CD4-positive, alpha-beta T cell treated with Interleukin-6 at 100 ng/mL for 8 hours (primary cell): Measurements from ENCODE around the gene NTN1.

Experiments used
- DNase-seq: peaks from one replicate; pipeline ENCODE4 v3.0.0-alpha.2; 2020; ENCODE audit warnings: mixed read lengths, low spot score

The NTN1 gene

DNA sequence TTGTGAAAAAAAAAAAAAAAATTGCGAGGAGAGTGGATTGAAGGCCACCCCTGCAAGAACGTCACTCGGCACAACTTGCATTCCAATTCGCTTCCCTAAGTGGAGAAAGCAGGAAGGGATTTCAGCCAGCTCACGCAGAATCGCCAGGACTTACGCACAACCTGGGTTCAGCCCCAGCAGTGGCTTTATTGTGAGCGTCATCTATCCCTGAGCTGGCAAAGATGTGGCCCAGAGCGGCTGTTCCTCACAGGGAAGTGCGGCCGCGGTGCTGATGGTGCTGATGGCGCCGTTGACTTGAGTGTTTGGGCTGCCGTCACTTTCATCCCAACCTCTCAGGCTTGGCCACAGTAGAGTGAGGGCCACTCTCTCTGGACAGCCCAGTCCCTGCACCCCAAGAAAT lies 197.6 kb downstream of the NTN1 start:
- no peak for DNase-seq

DNA sequence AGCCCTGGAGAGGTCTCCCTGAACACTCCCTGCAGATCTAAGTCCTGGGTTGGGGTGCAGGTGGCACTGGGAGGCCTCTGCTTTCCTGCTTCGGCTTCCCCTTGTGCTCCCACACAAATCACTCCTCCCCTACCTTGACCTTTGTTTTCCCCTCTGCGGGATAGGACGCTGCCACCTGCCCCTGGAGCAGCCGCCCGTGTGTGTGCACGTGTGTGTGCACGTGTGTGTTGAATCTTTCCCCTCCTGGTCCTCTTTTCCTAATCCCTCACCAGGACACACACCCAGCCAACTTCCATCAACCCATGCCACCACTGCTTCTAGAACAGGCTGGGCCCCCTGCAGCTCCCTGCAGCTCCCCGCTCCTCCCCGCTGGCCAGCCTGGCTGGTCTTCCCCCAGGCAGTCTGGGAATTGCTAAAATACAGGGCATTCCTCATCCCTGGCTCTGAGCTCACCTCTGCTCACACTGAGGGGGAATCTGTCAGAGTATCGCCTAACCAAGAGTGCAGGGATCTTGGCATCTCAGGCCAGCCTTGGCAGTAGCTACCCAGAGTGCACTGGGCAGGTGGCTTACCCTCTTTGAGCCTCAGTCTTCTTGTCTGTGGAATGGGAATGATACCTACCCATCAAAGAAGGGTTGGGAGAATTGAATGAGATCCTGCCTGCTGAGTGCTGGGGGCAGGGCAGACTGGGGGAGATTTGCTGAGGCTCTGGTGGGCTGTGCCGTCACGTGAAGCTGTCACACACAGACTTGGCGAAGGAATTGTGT lies 198.5 kb downstream of the NTN1 start:
- DNase-seq, result no peak

DNA sequence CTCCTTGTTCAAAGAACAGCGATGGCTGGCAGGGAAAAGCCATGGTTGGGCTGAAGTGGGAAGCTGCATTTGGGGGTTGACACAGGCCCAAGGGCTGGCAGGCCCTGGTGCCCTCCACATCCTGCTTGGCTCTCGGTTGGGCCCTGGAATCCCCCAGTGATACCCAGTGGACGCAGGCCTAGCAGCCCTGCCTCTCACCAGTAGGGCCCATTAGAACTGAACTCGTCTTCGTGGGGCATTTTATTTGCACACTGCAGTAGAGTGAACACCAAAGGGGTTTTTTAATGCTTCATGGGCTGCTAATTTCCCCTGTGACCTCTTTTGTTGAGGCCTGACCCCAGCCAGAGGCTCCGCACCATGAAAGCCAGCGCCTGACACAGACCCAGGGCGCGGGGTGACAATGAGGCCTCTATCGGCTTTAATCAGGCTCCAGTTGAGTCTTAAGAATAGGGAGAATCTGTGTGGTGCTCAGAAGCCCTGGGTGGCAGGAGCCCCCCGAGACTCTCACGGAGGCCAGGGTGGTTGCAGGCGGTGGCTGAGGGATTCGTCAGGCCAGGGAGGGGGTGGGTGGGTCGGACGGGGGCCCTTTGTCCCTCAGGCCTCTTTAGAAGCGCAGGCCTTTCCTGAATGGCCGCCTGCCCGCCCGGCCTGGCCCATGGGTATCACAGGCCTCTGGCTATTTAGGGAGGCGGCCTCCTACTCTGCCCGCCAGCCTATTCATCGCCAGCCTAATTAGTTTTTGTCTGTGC lies 199.3 kb downstream of the NTN1 start:
- no peak for DNase-seq

DNA sequence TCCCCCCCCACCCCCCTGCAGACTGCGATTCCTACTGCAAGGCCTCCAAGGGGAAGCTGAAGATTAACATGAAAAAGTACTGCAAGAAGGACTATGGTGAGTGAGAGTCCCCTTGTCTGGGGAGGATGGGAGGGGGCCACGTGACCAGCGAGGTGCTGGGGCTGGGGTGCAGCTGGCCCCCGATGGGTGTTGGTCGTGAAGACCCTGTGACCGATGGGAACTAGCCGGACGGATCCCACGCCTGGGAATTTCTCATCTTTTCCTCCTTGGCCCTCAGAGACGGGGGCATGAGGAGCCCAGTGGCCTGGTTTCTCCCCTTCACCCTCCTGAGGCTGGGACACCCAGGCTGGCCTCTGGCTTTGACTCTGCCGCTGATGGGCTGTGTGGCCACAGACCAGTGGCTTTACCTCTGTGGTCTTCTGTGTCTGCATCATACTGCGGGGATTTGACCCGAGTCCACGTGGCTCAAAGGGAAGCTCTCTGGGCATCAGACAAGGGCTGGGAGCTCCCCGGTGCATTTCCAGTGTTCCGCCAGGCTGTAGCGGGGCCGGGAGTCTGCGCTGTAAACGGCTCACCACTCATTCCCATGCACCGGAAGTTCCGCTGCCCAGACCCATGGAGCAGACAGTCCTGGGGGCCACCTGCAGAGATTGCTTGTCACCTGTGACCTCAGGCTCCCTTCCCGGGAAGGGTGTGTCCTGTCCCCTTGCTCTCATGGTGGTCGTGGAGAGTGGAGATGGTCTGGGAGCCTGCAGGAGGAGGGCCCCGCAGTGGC lies 200.0 kb downstream of the NTN1 start:
- DNase-seq, result no peak

DNA sequence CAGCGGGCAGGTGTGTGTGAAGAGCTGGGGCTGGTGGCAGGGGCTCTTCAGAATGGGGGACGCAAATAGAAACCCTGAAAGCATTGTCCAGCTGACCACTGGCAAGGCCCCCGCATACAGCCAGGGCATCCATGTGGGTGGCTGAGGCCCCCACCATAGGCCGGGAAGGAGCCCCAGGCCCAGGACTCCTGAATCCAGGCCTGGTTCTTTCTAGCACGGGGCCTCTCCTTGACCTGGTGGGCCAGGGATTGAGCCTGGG lies 200.5 kb downstream of the NTN1 start:
- DNase-seq, result no peak

DNA sequence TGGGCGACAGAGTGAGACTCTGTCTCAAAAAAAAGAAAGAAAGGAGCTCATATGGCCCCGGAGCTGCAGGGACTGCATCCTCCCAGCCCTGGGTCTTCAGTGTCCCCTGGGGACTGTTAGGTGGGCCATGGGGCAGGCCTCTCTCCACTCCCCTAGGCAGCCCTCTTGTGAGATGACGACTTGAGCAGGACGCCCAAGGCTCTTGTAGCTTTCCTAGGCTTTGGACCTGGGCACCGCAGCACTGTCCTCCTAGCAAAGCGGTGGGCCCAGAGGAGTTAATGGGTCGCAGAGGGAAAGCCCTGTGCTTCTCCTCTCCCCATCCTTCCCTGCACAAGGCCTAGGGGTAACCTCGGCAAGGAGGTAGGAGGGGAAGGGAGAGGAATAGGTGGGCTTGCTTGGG lies 202.2 kb downstream of the NTN1 start:
- no peak for DNase-seq

DNA sequence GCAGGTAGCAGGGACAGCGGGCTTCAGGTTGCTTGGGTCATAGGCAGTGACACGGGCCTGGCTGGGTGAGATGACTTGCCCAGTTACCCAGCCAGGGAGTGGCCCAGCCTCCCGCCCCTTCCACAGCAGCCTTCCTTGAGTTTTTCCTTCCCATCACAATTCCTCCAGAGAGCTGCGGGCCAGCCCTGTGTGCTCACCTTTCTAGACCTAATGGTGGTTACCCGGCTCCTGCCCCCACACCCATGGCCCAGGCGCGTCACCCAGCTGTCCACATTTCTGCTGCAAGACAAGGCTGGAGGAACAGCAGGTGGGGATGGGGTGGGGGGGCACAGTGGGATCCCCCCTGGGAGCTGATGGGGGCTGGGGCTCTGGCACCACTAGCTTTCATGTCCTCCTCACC lies 203.2 kb downstream of the NTN1 start:
- DNase-seq, result no peak

DNA sequence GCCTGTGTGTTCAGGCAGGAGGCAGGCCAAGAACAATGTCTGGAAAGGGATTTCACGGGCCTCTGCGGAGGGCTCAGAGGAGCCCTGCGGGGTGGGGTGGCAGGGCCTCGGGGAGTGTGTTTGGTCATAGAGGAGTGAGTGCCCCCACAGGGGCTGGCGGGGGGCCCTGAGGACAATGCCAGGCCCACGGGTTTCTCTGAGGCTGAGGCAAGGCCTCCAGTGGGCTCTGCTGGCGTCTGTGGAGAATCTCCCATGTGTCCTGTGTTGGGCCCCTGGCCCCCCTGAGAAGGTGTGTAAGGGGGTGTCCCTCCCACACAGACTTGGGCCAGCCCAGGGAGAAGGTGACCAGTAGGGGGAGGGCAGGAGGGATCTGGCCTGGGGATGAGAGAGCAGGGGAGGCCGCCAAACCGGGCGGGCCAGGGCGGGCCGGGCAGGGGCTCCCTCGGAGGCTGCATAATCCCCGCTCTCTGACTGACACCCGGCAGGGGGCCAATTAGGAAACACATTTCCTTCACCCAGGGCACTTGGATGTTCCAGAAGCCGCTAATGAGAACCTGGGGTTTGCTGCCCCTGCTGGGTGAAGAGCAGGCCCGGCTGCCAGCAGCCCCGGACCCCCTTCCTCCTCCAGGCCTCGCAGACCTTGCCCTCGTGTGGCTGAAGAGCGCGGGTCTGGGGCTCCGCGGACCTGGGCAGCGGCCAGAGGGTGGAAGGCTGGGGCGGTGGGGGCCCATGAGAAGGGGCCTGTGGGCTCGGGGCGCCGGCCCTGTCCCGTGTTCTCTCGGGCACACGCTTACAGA lies 204.2 kb downstream of the NTN1 start:
- DNase-seq, result no peak

DNA sequence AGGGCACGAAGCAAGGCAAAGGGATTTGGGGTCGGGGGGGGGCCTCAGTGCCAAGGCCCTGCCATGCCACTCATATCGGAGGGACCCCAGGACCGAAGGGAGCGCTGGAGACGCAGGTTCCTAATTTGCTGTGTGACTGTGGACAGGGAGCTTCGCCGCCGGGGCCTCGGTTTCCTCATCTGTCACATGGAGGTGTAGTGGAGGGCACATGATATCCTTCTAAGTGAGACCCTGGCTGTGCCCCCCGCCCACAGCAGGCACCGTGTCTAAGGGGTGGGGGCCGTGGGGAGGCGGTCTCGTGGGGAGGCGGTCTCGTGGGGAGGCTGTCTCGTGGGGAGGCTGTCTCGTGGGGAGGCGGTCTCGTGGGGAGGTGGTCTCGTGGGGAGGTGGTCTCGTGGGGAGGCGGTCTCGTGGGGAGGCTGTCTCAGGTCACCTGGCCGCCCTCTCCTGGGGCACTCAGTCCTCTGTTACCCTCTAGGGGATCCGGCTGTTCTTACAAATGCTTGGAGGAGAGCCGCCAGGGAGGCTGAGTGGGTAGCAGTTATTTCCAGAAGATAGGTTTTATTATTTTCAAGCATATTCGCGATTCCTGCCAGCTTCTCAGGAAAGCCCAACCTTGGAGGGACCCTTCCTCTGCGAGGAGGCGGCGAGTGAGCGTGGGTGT lies 205.0 kb downstream of the NTN1 start:
- no peak for DNase-seq

DNA sequence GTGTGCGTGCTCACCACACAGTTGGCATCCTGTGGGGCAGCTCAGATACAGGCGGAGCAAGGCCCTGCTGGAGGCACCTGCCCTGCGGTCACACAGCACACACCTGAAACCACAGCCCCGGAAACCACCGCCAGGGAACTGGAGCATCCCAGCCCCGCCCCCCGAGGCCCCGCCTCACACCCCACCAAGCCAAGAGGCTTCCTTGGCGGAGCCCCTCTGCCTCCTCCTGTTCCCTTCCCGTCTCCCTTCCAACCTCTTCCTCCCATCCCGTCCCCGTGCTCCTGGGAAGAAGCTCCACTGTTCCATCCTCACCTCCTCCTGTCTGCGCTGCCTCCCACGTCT lies 205.5 kb downstream of the NTN1 start:
- peak; percentile 14 for DNase-seq

DNA sequence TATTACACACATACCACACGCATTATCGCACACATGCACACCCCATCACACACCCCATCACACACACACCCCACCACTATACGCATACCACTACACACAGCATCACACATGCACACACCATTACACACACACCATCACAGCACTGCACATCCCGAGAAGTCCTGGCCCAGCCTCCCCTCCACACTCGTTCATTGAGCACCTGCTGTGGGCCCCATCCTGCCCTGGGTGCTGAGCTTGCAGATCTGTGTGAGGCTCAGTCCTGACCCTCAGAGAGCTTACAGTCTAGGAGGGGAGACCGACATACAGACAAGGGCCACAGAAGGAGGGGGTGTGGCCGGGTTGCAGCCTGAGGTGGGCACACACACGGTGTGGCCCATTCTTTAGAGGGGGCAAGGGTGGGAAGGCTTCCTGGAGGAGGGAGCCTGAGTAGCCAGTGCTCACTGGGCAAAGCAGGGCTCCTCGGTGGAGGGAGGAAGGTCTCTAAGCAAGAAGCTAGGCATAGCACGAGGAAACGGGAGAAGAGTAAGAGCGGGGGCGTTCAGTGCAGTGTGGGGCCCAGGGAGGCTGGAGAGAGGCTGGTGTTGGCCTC lies 206.6 kb downstream of the NTN1 start:
- DNase-seq, result no peak

DNA sequence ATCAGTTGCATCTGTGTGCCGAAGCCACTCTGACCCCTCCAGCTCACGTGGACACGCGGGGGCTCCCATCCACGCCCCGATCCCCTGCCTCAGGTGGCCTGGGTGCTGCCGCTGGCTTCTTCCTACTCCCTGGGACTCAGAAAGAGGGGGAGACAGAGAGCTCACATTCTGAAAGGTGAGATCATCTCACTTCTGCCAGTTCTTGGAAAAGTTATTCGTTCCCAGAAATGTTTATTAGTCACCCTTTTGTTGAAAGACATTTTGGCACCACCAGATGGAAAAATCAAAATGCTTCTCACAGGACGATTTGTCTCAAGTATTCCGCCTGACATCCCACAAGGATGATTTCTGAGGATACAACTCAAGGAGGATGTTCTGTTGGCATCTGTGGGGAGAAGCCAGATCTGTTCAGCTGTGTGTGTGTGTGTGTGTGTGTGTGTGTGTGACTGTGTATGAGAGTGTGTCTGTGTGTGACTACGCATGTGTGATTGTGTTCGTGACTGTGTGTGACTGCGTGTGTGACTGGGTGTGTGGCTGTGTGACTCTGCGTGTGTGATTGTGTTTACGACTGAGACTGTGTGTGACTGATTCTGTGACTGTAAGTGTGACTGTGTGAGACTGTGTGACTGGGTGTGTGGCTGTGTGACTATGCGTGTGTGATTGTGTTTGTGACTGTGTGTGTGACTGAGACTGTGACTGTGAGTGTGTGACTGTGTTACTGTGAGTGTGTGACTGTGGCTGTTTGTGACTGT lies 207.3 kb downstream of the NTN1 start:
- DNase-seq, result no peak

DNA sequence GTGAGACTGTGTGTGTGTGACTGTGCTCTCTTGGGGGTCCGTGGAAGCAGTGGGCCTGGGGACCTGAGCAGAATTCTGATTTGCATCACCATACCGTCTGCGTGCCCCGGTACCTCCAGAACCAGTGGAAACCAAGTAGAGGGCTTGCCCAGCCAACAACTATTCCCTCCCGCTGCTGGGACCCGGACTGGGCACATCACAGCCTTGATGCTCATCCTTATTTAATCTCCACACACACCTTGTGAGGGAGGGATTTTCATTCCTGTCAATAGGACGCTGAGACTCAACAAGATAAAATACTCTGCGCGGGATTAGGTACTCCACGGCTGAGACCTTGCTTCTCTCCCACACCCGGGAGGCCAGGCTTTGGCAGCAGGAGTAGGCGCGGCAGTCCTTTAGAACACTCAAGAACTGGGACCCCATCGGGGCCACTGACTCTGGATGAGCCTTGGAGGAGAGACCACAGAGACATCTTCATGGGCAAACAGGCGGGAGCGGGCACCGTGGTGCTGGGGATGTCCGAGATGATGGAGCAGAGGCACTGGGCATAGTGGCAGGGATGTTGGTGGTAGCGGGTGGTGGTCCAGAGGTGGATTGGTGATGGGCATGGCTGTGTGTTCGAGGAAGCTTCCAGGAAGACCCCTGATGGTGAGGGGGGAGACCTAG lies 208.0 kb downstream of the NTN1 start:
- DNase-seq, result no peak

DNA sequence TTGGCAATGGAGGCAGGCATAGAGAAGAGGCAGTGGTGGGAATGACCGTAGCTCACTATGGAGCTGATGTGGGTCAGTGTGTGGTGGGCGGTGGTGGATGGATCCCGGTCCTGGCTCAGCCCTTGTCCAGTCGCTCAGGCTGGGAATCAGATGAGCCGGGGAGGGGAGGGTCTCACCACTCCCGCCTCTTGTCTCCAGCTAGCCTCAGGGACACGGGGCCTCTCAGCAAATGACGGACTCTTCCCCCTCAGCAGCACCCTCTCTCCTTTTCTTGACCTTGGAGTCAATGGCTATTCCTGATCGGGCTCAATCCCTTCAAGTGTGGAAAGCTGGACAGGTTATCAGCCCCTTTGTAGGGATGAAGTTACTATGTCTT lies 208.5 kb downstream of the NTN1 start:
- DNase-seq, result no peak

DNA sequence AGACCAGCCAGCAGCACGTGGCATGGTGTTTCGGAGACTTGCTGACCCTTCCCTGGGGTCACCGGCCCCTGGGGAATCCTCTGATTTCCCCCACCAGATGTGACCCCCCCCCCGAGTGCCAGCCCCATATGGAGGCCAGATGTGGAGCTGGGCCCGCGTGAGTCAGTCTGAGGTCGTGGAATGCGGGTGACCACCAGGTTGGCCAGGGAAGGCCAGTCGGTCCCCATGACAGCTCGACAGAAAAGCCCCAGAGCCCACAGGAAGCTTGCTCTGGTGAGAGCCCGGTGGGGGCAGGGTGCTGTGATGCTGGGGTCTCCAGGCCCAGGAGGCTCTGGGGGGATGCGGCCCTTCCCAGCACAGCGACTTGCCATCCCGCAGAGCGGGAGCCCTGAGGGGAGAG lies 209.0 kb downstream of the NTN1 start:
- DNase-seq, result no peak

DNA sequence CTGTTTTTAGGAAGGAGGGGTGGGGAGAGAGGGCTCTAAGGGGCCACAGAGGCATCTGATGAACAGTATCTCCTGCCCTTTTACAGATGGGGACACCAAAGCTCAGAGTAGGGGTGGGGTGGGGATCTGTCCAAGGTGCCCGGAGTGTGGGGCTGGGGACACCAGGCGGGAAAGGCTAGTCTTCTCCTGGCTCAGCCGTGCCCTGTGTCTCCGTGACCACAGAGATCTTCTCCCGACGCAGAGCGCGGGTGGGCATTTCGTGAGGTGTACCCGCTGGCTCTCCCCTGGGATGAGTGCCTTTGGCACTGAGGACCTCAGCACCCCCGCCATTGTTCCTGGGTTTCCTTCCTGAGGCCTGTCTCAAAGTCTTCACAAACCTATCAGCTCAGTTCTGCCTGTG lies 209.6 kb downstream of the NTN1 start:
- no peak for DNase-seq

DNA sequence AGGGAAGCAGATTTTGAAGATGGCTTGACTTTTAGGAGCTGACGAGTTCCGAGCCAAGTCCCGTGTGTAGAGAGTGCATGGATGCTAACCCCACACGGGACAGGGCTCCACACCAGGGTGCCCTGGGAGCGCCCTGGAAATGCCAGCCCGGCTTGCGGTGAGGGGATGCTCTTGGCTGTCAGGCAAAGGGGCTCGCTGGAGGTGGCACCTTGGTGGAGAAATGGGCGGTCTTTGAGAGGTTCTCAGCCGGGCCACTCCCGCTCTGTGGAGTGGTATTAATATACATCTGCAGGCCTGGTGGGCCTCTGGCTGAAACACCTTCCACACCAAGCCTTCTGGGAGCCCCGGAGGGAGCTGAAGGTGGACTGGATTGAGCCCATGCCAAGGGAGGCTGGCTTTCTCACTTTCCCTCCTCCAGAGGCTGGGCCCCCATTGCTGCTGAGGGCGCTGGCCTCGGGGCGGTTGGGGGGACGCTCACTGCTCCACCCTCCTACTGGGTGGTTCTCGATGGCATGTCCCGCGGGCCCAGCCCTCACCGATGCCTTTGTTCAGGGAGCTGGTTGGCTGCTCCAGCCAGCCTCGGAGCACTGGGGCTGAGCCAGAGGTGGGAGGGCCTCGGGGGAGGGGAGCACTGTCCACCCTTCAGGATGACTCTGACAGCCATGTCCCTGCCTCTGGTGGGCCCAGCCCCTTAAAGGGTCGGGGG lies 210.3 kb downstream of the NTN1 start:
- no peak for DNase-seq

DNA sequence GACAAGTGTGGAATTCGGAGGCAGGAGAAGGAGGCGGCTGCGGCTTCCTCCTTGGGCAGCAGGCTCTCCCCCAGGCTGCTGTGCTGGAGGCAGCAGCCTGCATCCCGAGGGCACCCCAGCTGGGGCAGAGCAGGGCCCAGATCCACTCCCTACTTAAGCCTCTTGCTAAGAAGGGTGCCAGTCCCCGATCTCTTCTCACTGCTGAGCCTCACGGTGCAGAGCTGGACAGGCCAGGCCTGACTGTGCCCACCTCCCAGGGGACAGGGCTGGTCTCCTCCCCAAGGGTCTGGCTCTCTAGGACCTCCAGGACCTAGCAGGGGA lies 210.8 kb downstream of the NTN1 start:
- DNase-seq, result no peak

DNA sequence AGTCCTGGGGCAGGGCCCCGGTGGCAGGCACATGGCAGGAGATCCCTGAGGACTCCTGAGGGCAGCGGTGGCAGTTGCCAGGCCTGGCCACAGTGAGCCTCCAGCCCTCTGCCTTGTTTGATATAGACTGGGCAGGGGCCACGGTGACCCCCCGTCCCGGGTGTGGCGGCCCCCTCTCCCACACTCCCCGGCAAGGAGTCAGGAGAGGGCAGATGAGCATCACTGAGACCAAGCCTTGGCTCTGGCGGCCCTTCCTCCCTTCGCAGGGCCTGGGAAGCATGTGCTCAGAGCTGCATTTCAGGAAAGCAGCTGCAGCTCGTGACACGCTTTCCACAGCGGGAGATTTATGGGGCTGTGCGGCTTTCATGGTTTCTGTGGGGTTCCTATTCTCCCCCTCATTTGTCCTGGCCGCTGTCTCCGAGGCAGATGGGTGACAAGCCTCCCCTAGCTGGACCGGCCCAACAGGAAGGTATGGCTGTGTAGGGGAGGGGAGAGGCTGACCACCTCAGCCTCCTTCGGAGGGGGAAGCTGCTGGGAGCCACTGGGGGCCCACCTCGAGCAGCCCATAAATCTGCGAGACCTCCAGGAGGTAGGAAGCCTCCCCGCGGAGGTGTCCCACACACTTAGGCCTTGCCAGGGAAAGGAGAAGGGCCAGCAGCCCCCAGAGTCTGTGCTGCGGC lies 211.4 kb downstream of the NTN1 start:
- DNase-seq, result no peak

DNA sequence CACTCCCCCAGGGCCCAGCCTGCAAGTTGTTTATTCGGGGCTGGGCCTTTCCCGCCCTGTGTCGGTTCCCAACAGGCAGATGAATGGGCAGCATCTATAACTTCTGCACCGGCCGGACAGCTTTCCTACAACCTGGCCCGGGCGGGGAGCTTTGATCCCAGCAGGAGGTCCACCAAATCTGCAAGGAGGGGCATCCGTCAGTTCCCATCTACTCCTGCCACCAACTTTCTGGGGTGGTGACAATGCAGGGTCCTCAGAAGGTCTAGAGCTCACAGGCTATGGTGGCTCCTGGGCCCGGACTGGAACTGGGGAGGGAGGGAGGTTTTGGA lies 211.9 kb downstream of the NTN1 start:
- DNase-seq, result no peak
